ENCODE measurements around the gene UGP2.
"Not testable (repeated sequence)": the region's sequence is repeated elsewhere in the genome, so short reads cannot be mapped to it uniquely, and the experiment has no call there.

Gene UGP2

GRCh38 chr2:63840081-63840784 is 1.5 kb upstream of the UGP2 start:
- DNase-seq (ENCODE audit: low read depth, low spot score): peak; percentile 74

GRCh38 chr2:63840785-63841253 is 877 bp upstream of the UGP2 start:
- peak; percentile 86 for DNase-seq (ENCODE audit: low read depth, low spot score)

GRCh38 chr2:63842149-63843061 is 709 bp downstream of the UGP2 start:
- DNase-seq (ENCODE audit: low read depth, low spot score): no peak

GRCh38 chr2:63843093-63843492 is 1.4 kb downstream of the UGP2 start:
- DNase-seq (ENCODE audit: low read depth, low spot score): no peak

GRCh38 chr2:63843791-63844190 is 2.1 kb downstream of the UGP2 start:
- no peak for DNase-seq (ENCODE audit: low read depth, low spot score)

DNA sequence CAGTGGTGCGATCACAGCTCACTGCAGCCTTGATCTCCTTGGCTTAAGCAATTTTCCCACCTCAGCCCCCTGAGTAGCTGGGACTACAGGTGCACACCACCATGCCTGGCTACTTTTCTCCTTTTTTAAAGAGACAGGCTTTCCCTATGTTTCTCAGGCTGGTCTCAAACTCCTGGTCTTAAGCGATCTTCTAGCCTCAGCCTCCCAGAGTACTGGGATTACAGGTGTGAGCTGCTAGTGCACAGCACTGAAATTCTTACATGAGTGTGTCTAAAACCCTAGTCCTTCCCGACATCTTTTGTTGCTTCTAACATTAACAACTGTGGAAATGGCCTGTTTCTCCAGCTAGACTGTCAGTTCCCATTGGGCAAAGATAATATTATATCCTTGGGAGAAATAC is 2.9 kb downstream of the UGP2 start:
- no peak for DNase-seq (ENCODE audit: low read depth, low spot score)

GRCh38 chr2:63845866-63846265 is 4.2 kb downstream of the UGP2 start:
- no peak for DNase-seq (ENCODE audit: low read depth, low spot score)

DNA sequence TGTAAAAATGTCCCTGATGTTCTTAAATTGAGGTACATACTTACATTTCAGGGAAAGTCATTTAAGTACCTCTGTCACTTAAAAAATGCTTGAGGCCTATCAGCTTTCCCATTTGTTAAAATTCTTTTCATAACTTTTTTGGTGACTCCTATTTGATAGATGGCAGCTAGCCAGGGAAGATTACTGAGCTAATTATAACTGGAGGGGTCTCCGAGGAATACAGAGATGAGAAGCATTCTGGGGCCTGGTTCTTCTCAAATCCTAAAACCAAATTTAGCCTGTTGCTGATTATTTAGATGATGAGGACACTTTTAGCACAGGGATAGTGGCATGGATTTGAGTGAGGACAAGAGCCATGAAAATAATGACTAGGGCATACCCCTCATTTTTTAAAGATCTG is 4.8 kb downstream of the UGP2 start:
- no peak for DNase-seq (ENCODE audit: low read depth, low spot score)

GRCh38 chr2:63847571-63847970 is 5.9 kb downstream of the UGP2 start:
- not testable (repeated sequence) for DNase-seq (ENCODE audit: low read depth, low spot score)

DNA sequence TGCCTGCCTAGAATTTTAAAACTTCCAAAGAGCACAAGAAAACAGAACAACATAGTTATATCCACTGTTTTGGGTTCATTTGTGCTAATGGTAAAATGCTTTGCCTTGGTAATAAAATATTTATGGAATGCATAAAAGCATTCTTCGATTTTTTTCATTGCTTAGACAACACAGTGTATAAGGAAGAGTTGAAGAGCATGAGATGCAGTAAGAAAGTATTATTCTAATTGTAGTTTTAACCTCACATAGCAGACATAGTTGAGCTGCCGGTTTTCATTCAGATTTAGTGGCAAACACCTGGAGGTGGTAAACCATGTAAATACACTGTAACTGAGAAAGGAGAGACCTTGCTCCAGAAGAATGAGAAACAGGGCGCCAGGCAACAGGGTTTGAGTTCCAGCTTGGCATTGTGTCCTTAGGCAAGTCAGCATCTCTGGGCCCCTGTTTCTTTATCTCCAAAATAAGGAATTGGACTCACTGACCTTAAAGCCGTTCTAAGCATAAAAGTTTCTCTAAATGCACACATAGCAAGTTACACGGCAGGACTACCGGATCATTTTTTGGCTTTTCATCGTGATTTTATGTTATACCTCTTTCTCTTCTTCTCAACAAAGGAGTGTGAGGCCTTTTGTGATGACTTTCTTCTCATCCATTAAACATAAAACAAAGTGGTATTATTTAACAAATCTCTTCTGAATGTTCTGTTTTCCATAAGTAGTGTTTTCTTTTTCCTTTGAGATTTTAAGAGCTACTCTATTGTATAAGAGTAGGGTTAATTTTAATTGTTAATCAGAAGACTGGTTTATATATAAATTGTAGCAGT is 7.9 kb downstream of the UGP2 start:
- peak; percentile 61 for DNase-seq (ENCODE audit: low read depth, low spot score)

- DNase-seq (ENCODE audit: low read depth, low spot score): no peak
Observed at GRCh38 chr2:63850204-63850571, 8.5 kb downstream of the UGP2 start.

- no peak for DNase-seq (ENCODE audit: low read depth, low spot score)
Observed at GRCh38 chr2:63850649-63851048, 9.0 kb downstream of the UGP2 start.

GRCh38 chr2:63851691-63852311 is 10.1 kb downstream of the UGP2 start:
- DNase-seq (ENCODE audit: low read depth, low spot score): no peak

GRCh38 chr2:63853527-63854310 is 12.0 kb downstream of the UGP2 start:
- DNase-seq (ENCODE audit: low read depth, low spot score): no peak

- no peak for DNase-seq (ENCODE audit: low read depth, low spot score)
Observed at GRCh38 chr2:63855418-63856302, 14.0 kb downstream of the UGP2 start.

DNA sequence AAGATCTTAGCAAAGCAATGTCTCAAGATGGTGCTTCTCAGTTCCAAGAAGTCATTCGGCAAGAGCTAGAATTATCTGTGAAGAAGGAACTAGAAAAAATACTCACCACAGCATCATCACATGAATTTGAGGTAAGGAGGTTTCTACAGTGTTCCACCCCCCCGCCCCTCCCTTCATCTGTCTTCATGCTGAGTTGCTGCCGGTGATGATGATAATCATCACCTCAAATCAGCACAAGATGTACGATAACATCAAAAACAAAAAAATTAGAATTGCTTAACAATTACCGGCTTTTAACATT is 14.6 kb downstream of the UGP2 start:
- DNase-seq (ENCODE audit: low read depth, low spot score): no peak

- DNase-seq (ENCODE audit: low read depth, low spot score): no peak
Observed at GRCh38 chr2:63858291-63858690, 16.6 kb downstream of the UGP2 start.

DNA sequence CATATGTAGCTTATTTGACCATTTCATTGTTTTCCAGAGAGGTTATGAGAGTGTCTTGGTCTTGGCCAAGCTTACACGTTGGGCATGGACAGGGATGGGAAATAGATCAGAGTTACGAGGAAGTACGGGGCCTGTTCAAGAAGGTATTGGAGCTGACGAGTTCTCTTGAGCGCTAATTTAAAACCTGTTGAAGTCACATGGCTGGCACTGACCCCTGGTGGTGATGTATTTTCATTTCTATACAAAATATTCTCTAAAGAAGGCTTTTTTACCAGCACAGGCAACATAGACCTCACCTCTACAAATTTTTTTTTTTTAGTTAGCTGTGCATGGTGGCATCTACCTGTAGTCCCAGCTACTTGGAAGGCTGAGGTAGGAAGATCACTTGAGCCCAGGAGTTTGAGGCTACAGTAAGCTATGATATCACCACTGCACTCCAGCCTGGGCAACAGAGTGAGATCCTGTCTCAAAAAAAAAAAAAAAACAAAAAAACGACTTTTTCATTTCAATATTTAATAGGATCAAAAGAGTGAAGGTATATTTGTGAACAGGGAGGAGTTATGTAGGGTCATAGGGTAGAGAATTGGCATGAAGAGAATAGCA is 19.6 kb downstream of the UGP2 start:
- DNase-seq (ENCODE audit: low read depth, low spot score): no peak

GRCh38 chr2:63862806-63863205 is 21.1 kb downstream of the UGP2 start:
- no peak for DNase-seq (ENCODE audit: low read depth, low spot score)

- DNase-seq (ENCODE audit: low read depth, low spot score): no peak
Observed at GRCh38 chr2:63863707-63864106, 22.0 kb downstream of the UGP2 start.
